Upper lobe of left lung (tissue), 6 donors: ENCODE measurements around the gene S100A13. TPM values are rescaled to one million over a fixed set of nuclear protein-coding genes. Genes with fewer than 3 reads are reported as not detected.
"Not testable (repeated sequence)": the region's sequence is repeated elsewhere in the genome, so short reads cannot be mapped to it uniquely, and the experiment has no call there.

Experiments used
- ATAC-seq, 2 donors: fragments of 200-7000 bp; cut with Tn5 transposase; one replicate each; pipeline ENCODE4 v1.9.1; 2022; ENCODE audit warnings: mild to moderate bottlenecking in 2 of 2, moderate library complexity in 2 of 2; ENCODE audit not compliant: low FRiP score in 2 of 2
- DNase-seq, 2 donors: peaks; one replicate each; pipeline ENCODE4 v3.0.0-alpha.2; 2019 to 2020
- H3K27ac ChIP-seq, 4 donors: fragments of 200-600 bp; sonication (generic); one replicate each; pipeline ENCODE4 v1.5.1; 2016 to 2019
- H3K27me3 ChIP-seq, 4 donors: fragments of 200-600 bp; sonication (generic); one replicate each; pipeline ENCODE4 v1.5.1; 2017 to 2019
- H3K36me3 ChIP-seq, 4 donors: fragments of 200-600 bp; sonication (generic); one replicate each; pipeline ENCODE4 v1.5.1; 2016 to 2019
- H3K4me1 ChIP-seq, 4 donors: fragments of 200-600 bp; sonication (generic); one replicate each; pipeline ENCODE4 v1.5.1; 2018 to 2019
- H3K4me3 ChIP-seq, 4 donors: fragments of 200-600 bp; sonication (generic); one replicate each; pipeline ENCODE4 v1.5.1; 2017 to 2019; ENCODE audit warnings: mild to moderate bottlenecking in 2 of 4, moderate library complexity in 1 of 4
- H3K9me3 ChIP-seq, 4 donors: fragments of 200-600 bp; sonication (generic); one replicate each; pipeline ENCODE4 v1.5.1; 2018 to 2019
- CTCF ChIP-seq, 6 experiments: fragments of 450-650 bp in 4 of 6; fragments of 200-600 bp in 2 of 6; sonication (generic) in 2 of 6; IDR thresholded peaks; one replicate each; pipeline ENCODE4 v1.5.1; 2016 to 2019; ENCODE audit warnings: antibody characterized with exemption in 6 of 6
- EP300 ChIP-seq, 4 donors: sonication (generic); formaldehyde crosslinking; IDR thresholded peaks; one replicate each; pipeline ENCODE4 v1.5.1; 2017; ENCODE audit warnings: antibody characterized with exemption in 4 of 4, control low read depth in 2 of 4
- POLR2A ChIP-seq, 4 donors: fragments of 450-650 bp; IDR thresholded peaks; one replicate each; pipeline ENCODE4 v1.5.1; 2016 to 2017; ENCODE audit warnings: antibody characterized with exemption in 4 of 4, mild to moderate bottlenecking in 2 of 4
- POLR2AphosphoS5 ChIP-seq, 2 donors: sonication (generic); formaldehyde crosslinking; IDR thresholded peaks; one replicate each; pipeline ENCODE4 v1.5.1; 2017; ENCODE audit warnings: antibody characterized with exemption in 2 of 2
- WGBS, 2 donors: methylation state at CpG; one replicate each; pipeline ENCODE4 v1.1.5; 2017 to 2018; 5-methylcytosine and 5-hydroxymethylcytosine counted together
- total RNA-seq, 6 donors: library from RNA; depleted of rRNA in 4 of 6; stranded (reverse); fragments of >200 nt in 4 of 6; gene quantifications; one replicate each; pipeline versions ENCODE4 v1.1.0 to v1.2.1, GENCODE V29; 2016 to 2021
- donor health status: DM: no; HTN: no; CAD: no; lungs with moderate emphysema.
- donor health status: DM: no; HTN: yes; CAD: no; lungs with severe emphysema.

S100A13 gene
- total RNA-seq, 6 donors from 2014 or later, result 72.8 to 132 (median 86.3) TPM

DNA sequence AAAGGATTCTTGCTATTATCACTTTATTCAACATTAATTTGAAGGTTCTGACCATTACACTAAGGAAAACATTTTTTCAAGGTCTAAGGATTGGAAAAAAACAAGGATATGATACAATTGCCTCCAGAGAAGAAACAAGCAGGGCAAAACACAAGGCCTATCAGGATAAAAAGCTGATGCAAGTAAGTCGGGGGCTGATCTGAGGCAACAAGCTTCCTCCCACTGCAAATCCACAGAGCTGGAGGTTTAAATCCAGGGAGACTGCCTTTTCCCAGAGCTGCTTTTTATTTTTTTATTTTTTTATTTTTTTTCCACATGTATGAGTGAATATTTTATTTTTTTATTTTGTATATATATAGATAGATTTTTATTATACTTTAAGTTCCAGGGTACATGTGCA lies 42.3 kb downstream of the S100A13 start:
- H3K4me1 ChIP-seq, result no peaks in the 10 kb centered on the region
- DNase-seq (no peak), ATAC-seq (no peak)
- no peaks in the 10 kb centered on the region for H3K9me3 ChIP-seq
- TF ChIP-seq POLR2A (IDR thresholded peaks at IDR 0.05) (no peak), CTCF (IDR thresholded peaks at IDR 0.05) (no peak), EP300 (IDR thresholded peaks at IDR 0.05) (no peak)
- H3K27me3 ChIP-seq, result no peaks in the 10 kb centered on the region
- 81 to 93% methylated on average over 1 of the region's 1 CpG for WGBS, 2 donors
- no peak overlapping the region for H3K4me3 ChIP-seq
- H3K27ac ChIP-seq, result no peak overlapping the region
- H3K36me3 ChIP-seq, result no peaks in the 10 kb centered on the region

DNA sequence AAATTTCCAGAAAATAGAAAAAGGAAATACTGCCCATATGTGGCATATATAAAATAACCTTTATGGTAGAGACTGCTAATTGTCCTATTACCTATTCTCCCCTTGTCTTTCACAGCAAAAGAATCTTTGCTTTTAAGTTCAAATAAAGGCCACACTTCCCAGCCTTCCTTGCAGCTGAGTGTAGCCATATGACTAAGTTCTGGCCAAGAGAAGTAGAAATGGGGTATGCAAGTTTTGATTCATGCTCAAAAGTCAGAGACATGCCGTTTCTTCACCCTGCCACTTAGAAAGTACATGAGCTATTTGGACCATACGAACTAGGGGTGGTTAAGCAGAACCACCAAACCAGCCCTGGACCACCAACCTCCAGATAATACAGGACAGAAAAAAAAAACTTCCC lies 43.3 kb downstream of the S100A13 start:
- H3K27ac ChIP-seq, result no peak overlapping the region
- no peaks in the 10 kb centered on the region for H3K27me3 ChIP-seq
- no peak for TF ChIP-seq EP300 (IDR thresholded peaks at IDR 0.05)
- no peak for TF ChIP-seq POLR2AphosphoS5 (IDR thresholded peaks at IDR 0.05)
- no peak for TF ChIP-seq POLR2A (IDR thresholded peaks at IDR 0.05)
- no peak for TF ChIP-seq CTCF (IDR thresholded peaks at IDR 0.05)
- 76 to 88% methylated on average over 2 of the region's 2 CpGs for WGBS, 2 donors
- no peaks in the 10 kb centered on the region for H3K4me1 ChIP-seq
- no peak overlapping the region for H3K4me3 ChIP-seq
- no peaks in the 10 kb centered on the region for H3K9me3 ChIP-seq
- ATAC-seq, result no peak
- DNase-seq, result no peak
- no peaks in the 10 kb centered on the region for H3K36me3 ChIP-seq

GRCh38 chr1:153583514-153583913 lies 43.8 kb downstream of the S100A13 start:
- not testable (repeated sequence) for H3K36me3 ChIP-seq, H3K4me3 ChIP-seq, H3K27me3 ChIP-seq, H3K27ac ChIP-seq, DNase-seq, H3K4me1 ChIP-seq, ATAC-seq, H3K9me3 ChIP-seq
- WGBS, 2 donors, result 70 to 82% methylated on average over 2 to 3 of the region's 3 CpGs

DNA sequence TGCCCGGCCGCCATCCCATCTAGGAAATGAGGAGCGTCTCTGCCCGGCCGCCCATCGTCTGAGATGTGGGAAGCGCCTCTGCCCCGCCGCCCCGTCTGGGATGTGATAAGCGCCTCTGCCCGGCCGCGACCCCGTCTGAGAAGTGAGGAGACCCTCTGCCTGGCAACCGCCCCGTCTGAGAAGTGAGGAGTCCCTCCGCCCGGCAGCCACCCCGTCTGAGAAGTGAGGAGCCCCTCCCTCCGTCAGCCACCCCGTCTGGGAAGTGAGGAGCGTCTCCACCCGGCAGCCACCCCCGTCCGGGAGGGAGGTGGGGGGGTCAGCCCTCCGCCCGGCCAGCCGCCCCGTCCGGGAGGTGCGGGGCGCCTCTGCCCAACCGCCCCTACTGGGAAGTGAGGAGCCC lies 44.5 kb downstream of the S100A13 start:
- peak in 1 of 2 donors; percentile 65 for DNase-seq
- WGBS, 2 donors, result 95% methylated on average over 18 of the region's 34 CpGs; no CpG with 5 or more reads in 1 of the 2 donors

DNA sequence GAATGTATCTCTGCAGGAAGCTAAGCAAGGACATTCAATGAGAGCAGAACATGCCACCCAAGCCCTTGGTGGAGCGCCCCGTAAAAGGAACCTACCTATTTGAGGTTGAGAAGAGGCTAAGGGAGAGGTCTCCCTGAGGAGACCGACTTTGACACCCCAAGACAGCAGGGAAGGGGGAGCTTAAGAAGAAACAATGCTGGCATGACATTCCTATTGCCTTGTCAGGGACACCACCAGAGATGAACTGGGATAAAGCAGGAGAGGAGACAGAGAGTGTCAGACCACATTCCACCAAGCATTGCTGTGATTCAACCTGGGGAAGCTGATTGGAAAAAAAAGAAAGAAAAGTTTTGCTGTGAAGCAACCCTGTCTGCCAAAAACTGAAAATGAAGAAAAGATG lies 48.4 kb downstream of the S100A13 start:
- H3K4me3 ChIP-seq, result no peak overlapping the region
- H3K27me3 ChIP-seq, result no peaks in the 10 kb centered on the region
- no peak overlapping the region for H3K27ac ChIP-seq
- H3K36me3 ChIP-seq, result no peaks in the 10 kb centered on the region
- no peak for TF ChIP-seq CTCF (IDR thresholded peaks at IDR 0.05)
- no peak for TF ChIP-seq EP300 (IDR thresholded peaks at IDR 0.05)
- TF ChIP-seq POLR2A (IDR thresholded peaks at IDR 0.05), result no peak
- no peak for TF ChIP-seq POLR2AphosphoS5 (IDR thresholded peaks at IDR 0.05)
- H3K4me1 ChIP-seq, result no peaks in the 10 kb centered on the region
- ATAC-seq (no peak), DNase-seq (no peak)
- no peaks in the 10 kb centered on the region for H3K9me3 ChIP-seq
- 83 to 85% methylated on average over 3 of the region's 3 CpGs for WGBS, 2 donors

More for the DNA sequence above, 44.5 kb downstream of the S100A13 start:
- not testable (repeated sequence) for H3K27me3 ChIP-seq, ATAC-seq, H3K4me1 ChIP-seq, H3K4me3 ChIP-seq, H3K36me3 ChIP-seq, H3K27ac ChIP-seq, H3K9me3 ChIP-seq

DNA sequence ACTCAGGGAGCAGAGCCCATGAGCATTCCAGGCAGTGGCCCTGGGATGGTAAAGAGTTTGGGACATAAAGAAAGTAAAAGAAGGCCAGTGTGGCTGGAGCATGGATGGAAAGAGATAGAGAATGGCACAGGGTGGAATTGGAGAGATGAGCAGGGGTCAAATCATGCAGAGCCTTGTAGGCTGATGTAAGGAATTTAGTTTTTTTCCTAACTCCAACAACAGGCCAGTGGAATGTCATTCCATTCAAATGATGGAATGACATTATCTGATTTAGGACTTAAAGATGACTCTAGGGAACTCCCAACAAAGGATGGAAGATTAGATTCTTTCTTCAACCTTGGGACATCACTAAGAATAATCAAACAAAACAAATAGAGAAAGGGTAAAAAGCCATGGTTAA lies 48.8 kb downstream of the S100A13 start:
- H3K36me3 ChIP-seq, result no peaks in the 10 kb centered on the region
- DNase-seq (no peak), ATAC-seq (peak in 1 of 2 donors; percentile 49)
- no peak for TF ChIP-seq POLR2A (IDR thresholded peaks at IDR 0.05)
- TF ChIP-seq CTCF (IDR thresholded peaks at IDR 0.05), result no peak
- TF ChIP-seq EP300 (IDR thresholded peaks at IDR 0.05), result no peak
- no peak for TF ChIP-seq POLR2AphosphoS5 (IDR thresholded peaks at IDR 0.05)
- H3K4me3 ChIP-seq, result no peak overlapping the region
- H3K27me3 ChIP-seq, result no peaks in the 10 kb centered on the region
- peaks cover 0 to 3% (median under 1%) of the 10 kb centered on the region in 4 donors for H3K4me1 ChIP-seq
- no peaks in the 10 kb centered on the region for H3K9me3 ChIP-seq
- no peak overlapping the region for H3K27ac ChIP-seq
